HG03439 (cell line): ENCODE measurements around the gene SLC7A1.

Experiments used
- ATAC-seq: cut with Tn5 transposase; IDR thresholded peaks from one replicate; pipeline ENCODE4 v1.9.1; 2021; ENCODE audit warnings: mild to moderate bottlenecking, moderate library complexity; ENCODE audit not compliant: unreplicated experiment

Gene SLC7A1

GRCh38 chr13:29534083-29534482, 61.4 kb downstream of the SLC7A1 start:
- ATAC-seq = no peak

GRCh38 chr13:29532821-29533220, 62.7 kb downstream of the SLC7A1 start:
- no peak for ATAC-seq

- ATAC-seq = no peak
These were observed 63.4 kb downstream of the SLC7A1 start for GRCh38 chr13:29532116-29532515.

- ATAC-seq = no peak
These were observed 64.6 kb downstream of the SLC7A1 start for GRCh38 chr13:29530901-29531300.

GRCh38 chr13:29529754-29530153, 65.7 kb downstream of the SLC7A1 start:
- no peak for ATAC-seq

GRCh38 chr13:29527916-29528315, 67.6 kb downstream of the SLC7A1 start:
- ATAC-seq = no peak

- no peak for ATAC-seq
These were observed 68.0 kb downstream of the SLC7A1 start for GRCh38 chr13:29527511-29527910.

GRCh38 chr13:29526741-29527140, 68.7 kb downstream of the SLC7A1 start:
- no peak for ATAC-seq

- ATAC-seq = no peak
These were observed 69.7 kb downstream of the SLC7A1 start for GRCh38 chr13:29525757-29526156.

- ATAC-seq = no peak
These were observed 70.8 kb downstream of the SLC7A1 start for GRCh38 chr13:29524641-29525040.

- ATAC-seq = no peak
These were observed 71.3 kb downstream of the SLC7A1 start for GRCh38 chr13:29524176-29524575.

GRCh38 chr13:29523199-29523961, 72.1 kb downstream of the SLC7A1 start:
- no peak for ATAC-seq

GRCh38 chr13:29522044-29522685, 73.3 kb downstream of the SLC7A1 start:
- ATAC-seq = no peak

GRCh38 chr13:29521336-29521735, 74.2 kb downstream of the SLC7A1 start:
- no peak for ATAC-seq

- ATAC-seq = no peak
These were observed 74.8 kb downstream of the SLC7A1 start for GRCh38 chr13:29520671-29521070.

- ATAC-seq = no peak
These were observed 75.6 kb downstream of the SLC7A1 start for GRCh38 chr13:29519921-29520320.

GRCh38 chr13:29516880-29517279, 78.6 kb downstream of the SLC7A1 start:
- ATAC-seq = no peak

GRCh38 chr13:29516012-29516411, 79.5 kb downstream of the SLC7A1 start:
- no peak for ATAC-seq

GRCh38 chr13:29515372-29515771, 80.1 kb downstream of the SLC7A1 start:
- no peak for ATAC-seq

GRCh38 chr13:29514720-29515310, 80.7 kb downstream of the SLC7A1 start:
- no peak for ATAC-seq

GRCh38 chr13:29513981-29514719, 81.3 kb downstream of the SLC7A1 start:
- ATAC-seq = no peak
